ENCODE measurements around the gene DVL2. TPM values are rescaled to one million over a fixed set of nuclear protein-coding genes. Genes with fewer than 3 reads are reported as not detected.

Gene DVL2
- total RNA-seq, 2 donors from 2014 or later = 18.1 to 19.9 TPM

- TF ChIP-seq CTCF (IDR thresholded peaks at IDR 0.05) = no peak
- H3K9me3 ChIP-seq = no peaks in the 10 kb centered on the region
- peaks cover 0 to 30% of the 10 kb centered on the region in 2 donors for H3K4me1 ChIP-seq
- H3K36me3 ChIP-seq = peaks cover 46% of the 10 kb centered on the region
- no peak overlapping the region for H3K4me3 ChIP-seq
- H3K27ac ChIP-seq = no peak overlapping the region
- H3K27me3 ChIP-seq = peaks cover 11 to 32% of the 10 kb centered on the region in 2 donors
- DNase-seq (ENCODE audit: low spot score) = no peak
Observed at GRCh38 chr17:7259555-7259889, 25.2 kb upstream of the DVL2 start.

- H3K4me3 ChIP-seq = no peak overlapping the region
- DNase-seq (ENCODE audit: low spot score) = no peak
- no peak for TF ChIP-seq CTCF (IDR thresholded peaks at IDR 0.05)
- H3K36me3 ChIP-seq = peaks cover 51% of the 10 kb centered on the region
- peaks cover 11 to 29% of the 10 kb centered on the region in 2 donors for H3K27me3 ChIP-seq
- no peak overlapping the region for H3K27ac ChIP-seq
- no peaks in the 10 kb centered on the region for H3K9me3 ChIP-seq
- peaks cover 0 to 30% of the 10 kb centered on the region in 2 donors for H3K4me1 ChIP-seq
Observed at GRCh38 chr17:7258731-7259554, 24.6 kb upstream of the DVL2 start.

GRCh38 chr17:7256766-7257456 lies 22.6 kb upstream of the DVL2 start:
- no peak for DNase-seq (ENCODE audit: low spot score)
- H3K4me1 ChIP-seq = peaks cover 0 to 27% of the 10 kb centered on the region in 2 donors
- no peaks in the 10 kb centered on the region for H3K9me3 ChIP-seq
- TF ChIP-seq CTCF (IDR thresholded peaks at IDR 0.05) = no peak
- peaks cover under 1 to 10% of the 10 kb centered on the region in 2 donors for H3K27me3 ChIP-seq
- H3K27ac ChIP-seq = no peak overlapping the region
- H3K4me3 ChIP-seq = no peak overlapping the region
- H3K36me3 ChIP-seq = peaks cover 51% of the 10 kb centered on the region

- H3K36me3 ChIP-seq = peaks cover 51% of the 10 kb centered on the region
- DNase-seq (ENCODE audit: low spot score) = no peak
- H3K27me3 ChIP-seq = no peaks in the 10 kb centered on the region
- no peak for TF ChIP-seq CTCF (IDR thresholded peaks at IDR 0.05)
- H3K4me3 ChIP-seq = no peak overlapping the region
- H3K27ac ChIP-seq = no peak overlapping the region
- H3K4me1 ChIP-seq = peaks cover 0 to 27% of the 10 kb centered on the region in 2 donors
- H3K9me3 ChIP-seq = no peaks in the 10 kb centered on the region
Observed at GRCh38 chr17:7254511-7254910, 20.2 kb upstream of the DVL2 start.

GRCh38 chr17:7253082-7253481 lies 18.8 kb upstream of the DVL2 start:
- Histone ChIP-seq H3K27me3 (no peaks in the 10 kb centered on the region), H3K4me3 (peak overlapping the region; percentile 94 to 96), H3K27ac (peak overlapping the region; percentile 99), H3K36me3 (peaks cover 40% of the 10 kb centered on the region), H3K4me1 (peaks cover 0 to 36% of the 10 kb centered on the region in 2 donors), H3K9me3 (no peaks in the 10 kb centered on the region)
- no peak for DNase-seq (ENCODE audit: low spot score)
- TF ChIP-seq CTCF (IDR thresholded peaks at IDR 0.05) = no peak
